HG03196 (cell line): ENCODE measurements around the gene ZNF268.
"Not testable (repeated sequence)": the region's sequence is repeated elsewhere in the genome, so short reads cannot be mapped to it uniquely, and the experiment has no call there.

Source experiments
- ATAC-seq: cut with Tn5 transposase; IDR thresholded peaks from one replicate; pipeline ENCODE4 v1.9.1; 2021; ENCODE audit not compliant: unreplicated experiment

The ZNF268 gene

DNA sequence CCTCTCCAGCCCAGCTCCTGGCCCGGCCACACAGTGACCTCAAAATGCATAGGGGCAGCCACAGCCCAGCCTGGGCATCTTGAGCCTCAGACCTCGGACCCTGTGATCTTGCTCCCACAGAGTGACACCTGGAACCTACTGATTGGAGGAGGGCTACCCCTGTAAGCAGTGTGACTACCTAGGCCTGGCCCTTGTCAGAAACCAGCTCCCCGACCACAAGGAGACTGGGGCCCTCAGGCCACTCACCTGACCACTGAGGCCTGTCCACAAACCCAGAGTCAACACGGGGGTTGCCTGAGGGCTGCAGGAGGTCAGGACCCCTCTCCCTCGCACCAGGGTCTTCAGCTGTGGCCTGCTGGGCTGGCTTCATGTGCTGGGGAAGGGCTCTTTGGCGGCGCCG is 45.4 kb downstream of the ZNF268 start:
- no peak for ATAC-seq

DNA sequence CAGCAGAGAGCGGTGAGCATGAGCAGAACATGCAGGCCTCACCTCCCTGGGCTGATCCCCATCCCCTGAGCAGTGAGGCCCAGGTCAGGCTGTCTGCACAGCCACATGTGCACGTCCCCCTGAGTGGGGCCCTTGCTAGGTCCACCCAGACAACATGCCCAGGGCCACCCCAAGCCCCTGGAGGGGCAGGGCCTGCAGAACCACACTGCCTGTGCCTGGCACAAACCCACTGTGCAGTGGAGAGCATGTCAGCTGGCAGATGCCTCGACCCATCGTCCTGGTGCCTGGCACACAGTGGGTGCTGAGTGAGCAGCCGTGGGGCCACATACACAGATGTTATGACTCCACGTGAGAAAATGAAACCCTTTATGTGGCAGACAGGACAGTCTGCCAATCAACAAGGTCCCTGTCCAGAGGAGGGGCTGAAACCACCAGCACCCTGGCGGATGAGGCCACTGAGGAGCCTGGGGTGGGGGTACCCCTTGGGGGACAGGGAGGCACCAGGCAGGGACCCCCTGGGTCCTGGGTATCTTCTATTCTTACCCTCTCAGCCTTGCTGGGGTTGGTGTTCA is 46.1 kb downstream of the ZNF268 start:
- no peak for ATAC-seq

DNA sequence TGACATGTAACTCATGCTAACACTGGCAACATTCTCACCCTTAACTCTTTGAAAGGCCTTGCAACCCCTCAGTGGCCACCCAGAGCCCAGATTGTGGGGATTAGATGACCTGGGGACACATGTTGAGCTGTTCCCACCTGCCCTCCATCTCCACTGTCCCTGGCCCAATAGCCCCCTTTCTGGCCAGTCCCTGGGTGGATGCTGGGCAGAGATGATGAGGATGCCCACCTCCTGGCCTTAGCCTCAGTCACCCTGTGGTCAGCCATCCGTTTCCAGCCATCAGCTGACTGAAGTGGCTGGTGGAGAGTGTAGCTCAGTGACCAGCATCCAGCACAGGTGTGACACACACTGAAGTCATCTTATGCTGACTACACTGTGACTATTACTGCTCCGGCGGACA is 49.7 kb downstream of the ZNF268 start:
- no peak for ATAC-seq

DNA sequence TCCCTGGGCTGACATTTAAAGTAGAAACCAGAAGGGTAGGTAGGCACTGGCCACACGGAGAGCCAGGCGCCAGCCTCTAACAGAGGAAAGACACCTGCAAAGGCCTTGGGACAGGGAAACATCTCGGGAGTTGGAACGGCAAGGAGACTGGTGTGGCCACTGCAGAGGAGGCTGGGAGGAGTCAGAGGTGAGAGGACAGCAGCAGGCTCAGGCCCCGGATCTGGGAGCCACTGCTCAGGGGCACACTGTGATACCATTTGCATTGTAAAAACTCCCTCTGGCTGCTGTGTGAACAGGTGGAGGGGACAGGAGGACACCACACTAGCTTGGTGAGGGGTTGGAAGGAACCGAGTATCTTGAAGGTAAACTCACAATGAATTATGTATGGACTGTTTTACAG is 51.7 kb downstream of the ZNF268 start:
- ATAC-seq, result no peak

DNA sequence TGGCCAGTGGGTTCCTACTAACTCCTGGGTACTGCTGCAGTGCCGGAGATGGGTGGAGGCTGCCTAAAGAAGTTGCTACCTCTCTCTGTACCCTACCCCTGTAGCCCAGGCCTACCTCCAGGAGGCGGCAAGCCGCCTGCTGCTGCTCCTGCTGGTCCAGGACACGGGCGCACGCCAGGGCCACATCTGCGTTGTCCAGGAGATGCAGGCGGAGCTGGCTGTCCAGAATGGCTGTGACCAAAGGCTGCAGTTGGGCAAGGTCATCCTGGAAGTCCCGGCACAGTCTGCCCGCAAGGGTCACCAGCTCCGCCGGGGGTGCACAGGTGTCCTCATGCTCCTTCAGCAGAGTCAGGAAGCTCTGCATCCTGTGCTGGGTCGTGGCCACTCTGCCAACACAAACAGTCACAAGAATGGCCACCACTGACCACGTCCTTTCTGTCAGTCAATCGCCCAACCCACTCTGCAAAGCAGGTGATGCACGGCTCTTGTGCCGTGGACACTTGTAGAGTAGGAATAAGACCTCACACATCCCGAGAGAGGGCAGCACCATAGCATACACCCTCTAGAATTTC is 52.8 kb downstream of the ZNF268 start:
- no peak for ATAC-seq

DNA sequence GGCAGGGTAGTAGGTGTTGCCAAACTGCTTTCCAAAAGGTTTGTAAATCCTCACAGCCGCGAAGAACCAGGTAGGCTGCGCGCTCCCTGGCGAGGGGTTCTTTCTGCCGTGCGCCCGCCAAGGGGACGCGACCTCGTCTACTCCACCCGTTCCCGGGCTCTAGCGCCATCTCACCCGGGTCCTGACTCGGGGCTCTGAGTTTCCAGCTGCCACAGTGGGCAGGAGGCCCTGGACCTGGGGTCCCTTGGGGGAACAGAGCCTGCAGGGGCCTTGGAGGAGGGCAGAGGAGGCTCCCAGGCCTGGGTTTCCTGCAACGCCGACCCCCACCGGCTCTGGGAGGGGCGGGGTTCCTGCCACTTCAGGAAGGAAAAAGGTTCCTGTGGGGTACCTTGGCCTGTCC is 53.7 kb downstream of the ZNF268 start:
- no peak for ATAC-seq

DNA sequence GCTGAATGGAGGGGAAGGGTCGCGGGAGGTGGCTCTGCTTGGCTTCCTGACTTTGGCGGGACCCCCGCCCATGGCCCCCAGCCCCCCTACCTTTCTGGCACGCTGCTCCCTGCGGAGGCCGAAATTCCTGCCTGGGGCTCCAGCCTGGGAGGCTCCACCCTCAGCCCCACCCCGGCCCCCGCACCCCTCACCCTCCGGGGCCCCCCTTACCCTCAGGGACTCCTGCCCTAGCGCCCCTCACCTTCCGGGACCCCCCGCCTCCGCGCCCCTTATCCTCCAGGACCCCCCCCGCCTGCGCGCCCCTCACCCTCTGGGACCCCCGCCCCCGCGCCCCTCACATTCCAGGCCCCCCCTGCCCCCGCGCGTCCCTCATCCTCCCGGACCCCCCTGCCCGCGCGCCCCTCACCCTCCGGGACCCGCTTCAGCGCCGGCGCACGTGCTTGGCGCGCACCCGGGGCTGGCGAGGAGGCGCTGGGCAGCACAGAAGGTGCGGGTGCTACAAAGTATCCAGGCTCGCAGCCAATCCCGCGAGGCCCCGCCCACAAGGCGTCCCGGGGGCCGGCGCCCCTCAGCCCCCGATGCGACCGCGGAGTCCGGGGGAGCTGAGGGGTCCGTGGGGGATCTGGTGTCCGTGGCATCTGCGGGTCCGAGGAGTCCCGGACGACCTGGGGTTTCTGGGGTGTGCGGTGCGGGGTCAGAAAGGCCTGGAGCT is 54.3 kb downstream of the ZNF268 start, which contains the start of gene ANHX:
ANHX (minus strand) TSS at position 477 of the 712 bp plus-strand sequence. CDS start 1,521 bp downstream, outside the sequence.
- ATAC-seq, result no peak

DNA sequence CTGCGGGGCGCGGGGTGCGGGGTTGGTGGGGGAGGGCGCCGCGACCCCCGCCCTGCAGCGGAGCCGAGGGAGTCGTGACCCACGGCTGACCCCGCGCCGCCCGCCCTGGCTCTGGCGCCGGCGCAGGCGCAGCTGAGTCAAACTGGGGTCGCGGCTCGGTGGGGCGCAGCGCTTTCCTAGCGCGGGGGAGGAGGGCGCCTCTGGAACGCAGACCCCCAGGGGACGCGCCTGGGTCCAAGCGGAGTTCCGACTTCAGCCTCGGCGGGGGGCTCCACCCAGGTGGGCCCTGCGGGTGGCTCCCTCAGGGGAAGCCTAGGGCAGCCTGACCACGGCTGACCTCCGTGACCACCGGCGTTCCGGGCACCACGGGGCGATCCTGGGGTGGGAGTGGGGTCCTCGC is 54.8 kb downstream of the ZNF268 start:
- no peak for ATAC-seq

DNA sequence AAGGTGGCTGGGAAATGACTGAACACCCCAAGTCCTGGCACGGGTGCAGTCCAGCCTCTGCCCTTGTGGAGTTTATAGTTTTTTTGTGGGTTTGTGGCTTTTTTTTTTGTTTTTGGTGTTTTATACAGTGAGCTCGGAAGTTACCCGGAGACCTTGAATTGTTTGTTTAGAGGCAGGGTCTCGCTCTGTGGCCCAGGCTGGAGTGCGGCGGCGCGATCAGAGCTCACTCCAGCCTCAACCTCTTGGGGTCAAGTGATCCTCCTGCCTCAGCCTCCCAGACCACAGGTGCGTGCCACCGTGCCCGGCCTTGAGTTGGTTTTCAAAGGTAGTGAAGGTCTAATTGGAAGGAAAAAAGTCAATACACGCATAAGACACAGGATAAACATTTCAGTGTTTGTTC is 55.3 kb downstream of the ZNF268 start:
- no peak for ATAC-seq

DNA sequence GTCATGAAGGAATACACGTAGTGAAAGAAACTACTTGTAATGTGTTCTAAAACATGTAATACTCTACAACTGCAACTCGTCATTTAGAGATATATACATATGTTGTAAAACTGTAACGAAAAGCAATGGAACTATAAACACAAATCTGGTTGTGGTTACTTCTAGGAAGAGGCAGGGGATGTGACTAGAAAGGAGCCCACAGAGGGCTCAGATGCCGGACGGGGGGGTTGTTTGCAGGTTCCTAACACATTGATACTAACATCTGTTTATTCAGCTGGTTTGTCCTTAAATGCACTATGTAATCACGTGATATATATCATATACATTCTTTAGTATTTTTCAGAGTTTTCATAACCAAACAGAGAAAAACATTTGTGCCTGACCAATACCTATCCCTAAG is 70.4 kb downstream of the ZNF268 start:
- ATAC-seq, result no peak

DNA sequence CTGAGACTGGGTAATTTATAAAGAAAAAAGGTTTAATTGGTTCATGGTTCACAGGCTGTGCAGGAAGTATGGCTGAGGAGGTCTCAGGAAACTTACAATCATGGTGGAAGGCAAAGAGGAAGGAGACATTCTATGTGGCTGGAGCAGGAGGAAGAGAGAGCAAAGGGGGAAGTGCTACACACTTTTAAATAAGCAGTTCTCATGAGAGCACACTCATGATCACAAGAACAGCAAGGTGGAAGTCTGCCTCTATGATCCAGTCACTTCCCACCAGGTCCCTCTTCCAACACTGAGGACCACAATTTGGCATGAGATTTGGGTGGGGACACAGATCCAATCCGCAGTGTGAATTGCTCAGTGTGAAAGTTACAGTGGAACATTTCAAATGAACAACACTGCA is 74.5 kb downstream of the ZNF268 start:
- not testable (repeated sequence) for ATAC-seq

DNA sequence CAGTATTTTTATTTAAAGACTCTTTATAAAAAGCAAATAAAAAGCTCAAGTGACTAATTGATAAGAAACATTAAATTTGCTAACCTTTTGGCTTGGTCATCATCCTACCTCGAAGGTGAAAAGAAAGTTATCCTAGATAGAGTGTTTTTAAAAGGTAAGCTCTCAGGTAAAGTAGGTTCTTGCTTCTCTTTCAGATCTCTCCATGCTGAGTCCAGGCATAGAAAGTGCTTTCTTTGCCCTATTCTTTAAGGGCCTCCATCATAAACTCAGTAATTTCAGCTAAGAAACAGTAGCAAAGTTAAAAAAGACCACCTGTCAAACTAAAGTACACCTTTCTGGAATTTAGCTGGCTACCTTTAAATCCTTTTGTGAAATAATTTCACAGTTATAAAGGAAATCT is 75.0 kb downstream of the ZNF268 start:
- ATAC-seq, result no peak

DNA sequence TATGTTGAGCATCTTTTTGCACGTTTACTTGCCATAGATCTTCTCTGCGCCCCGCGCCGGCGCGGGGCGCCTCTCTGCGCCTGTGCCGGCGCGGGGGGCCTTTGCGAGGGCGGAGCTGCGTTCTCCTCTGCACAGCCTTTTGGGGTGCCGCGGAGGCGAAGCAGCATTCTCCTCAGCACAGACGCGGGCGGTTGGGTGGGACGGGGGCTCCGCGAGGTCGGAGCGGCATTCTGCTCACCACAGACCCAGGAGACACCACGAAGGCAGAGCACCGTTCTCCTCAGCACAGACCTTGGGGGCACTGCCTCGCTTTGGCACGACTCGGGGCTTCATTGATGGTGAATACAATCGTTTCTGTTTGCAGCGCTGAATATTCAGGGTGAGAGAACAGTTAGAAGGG is 82.9 kb downstream of the ZNF268 start:
- no peak for ATAC-seq
